ENCODE results near the gene CDC73.

The CDC73 gene

GRCh38 chr1:193293726-193294125 is 171.9 kb downstream of the CDC73 start:
- H3K27ac ChIP-seq, result no peak overlapping the region
- no peaks in the 10 kb centered on the region for H3K27me3 ChIP-seq (ENCODE audit: insufficient read depth, low read depth, severe bottlenecking)
- no peaks in the 10 kb centered on the region for H3K9me3 ChIP-seq (ENCODE audit: severe bottlenecking)

GRCh38 chr1:193299038-193299437 is 177.2 kb downstream of the CDC73 start:
- no peak overlapping the region for H3K4me3 ChIP-seq (ENCODE audit: low read depth, low read length)
- no peaks in the 10 kb centered on the region for H3K36me3 ChIP-seq
- no peak for TF ChIP-seq CTCF (IDR thresholded peaks at IDR 0.05; ENCODE audit: low read depth, low read length)
- DNase-seq, result no peak
- no peak overlapping the region for H3K27ac ChIP-seq
- H3K9me3 ChIP-seq (ENCODE audit: severe bottlenecking), result no peaks in the 10 kb centered on the region
- no peaks in the 10 kb centered on the region for H3K27me3 ChIP-seq (ENCODE audit: insufficient read depth, low read depth, severe bottlenecking)

More at GRCh38 chr1:193293726-193294125, 171.9 kb downstream of the CDC73 start:
- no peak overlapping the region for H3K4me3 ChIP-seq (ENCODE audit: low read depth, low read length)
- H3K36me3 ChIP-seq, result no peaks in the 10 kb centered on the region
- DNase-seq, result no peak
- no peak for TF ChIP-seq CTCF (IDR thresholded peaks at IDR 0.05; ENCODE audit: low read depth, low read length)

- Histone ChIP-seq H3K27me3 (ENCODE audit: insufficient read depth, low read depth, severe bottlenecking) (no peaks in the 10 kb centered on the region), H3K27ac (no peak overlapping the region), H3K4me3 (ENCODE audit: low read depth, low read length) (no peak overlapping the region), H3K36me3 (no peaks in the 10 kb centered on the region), H3K9me3 (ENCODE audit: severe bottlenecking) (no peaks in the 10 kb centered on the region)
- no peak for TF ChIP-seq CTCF (IDR thresholded peaks at IDR 0.05; ENCODE audit: low read depth, low read length)
- DNase-seq, result no peak
These were observed 179.9 kb downstream of the CDC73 start for GRCh38 chr1:193301746-193302145.

GRCh38 chr1:193303849-193304248 is 182.0 kb downstream of the CDC73 start:
- Histone ChIP-seq H3K9me3 (ENCODE audit: severe bottlenecking) (no peaks in the 10 kb centered on the region), H3K27ac (no peak overlapping the region), H3K4me3 (ENCODE audit: low read depth, low read length) (no peak overlapping the region), H3K36me3 (no peaks in the 10 kb centered on the region), H3K27me3 (ENCODE audit: insufficient read depth, low read depth, severe bottlenecking) (no peaks in the 10 kb centered on the region)
- DNase-seq, result no peak
- TF ChIP-seq CTCF (IDR thresholded peaks at IDR 0.05; ENCODE audit: low read depth, low read length), result no peak

Data from WERI-Rb-1 (cell line).